Keratinocyte (primary cell): ENCODE results near the gene KBTBD8. TPM values are rescaled to one million over a fixed set of nuclear protein-coding genes. Genes with fewer than 3 reads are reported as not detected.
A peak's percentile ranks its signal among the peaks of the same experiment; 100 is the strongest.

Experiments used
- DNase-seq: peaks from one replicate; pipeline ENCODE4 v3.0.0-alpha.2; 2011; ENCODE audit warnings: low read depth, missing footprints, low spot score
- FAIRE-seq: peaks from 2 replicates; lab custom pipeline; 2011; peaks lifted over from hg19 to GRCh38; lab: Jason Lieb, UNC
- H2AFZ ChIP-seq: 2 replicates; pipeline ENCODE4 v1.6.0; 2012; ENCODE audit warnings: low read length, control low read depth, inconsistent platforms; ENCODE audit not compliant: control insufficient read depth
- H3K27ac ChIP-seq: 2 replicates; pipeline ENCODE4 v1.5.1; 2011; ENCODE audit warnings: low read length; ENCODE audit not compliant: control insufficient read depth, insufficient read depth
- H3K27me3 ChIP-seq: 3 replicates; pipeline ENCODE4 v1.6.0; 2011; ENCODE audit warnings: low read length; ENCODE audit not compliant: control insufficient read depth, insufficient read depth; ENCODE audit errors: extremely low read depth
- H3K36me3 ChIP-seq, 2 experiments: 2 replicates in 1 of 2; 3 replicates in 1 of 2; pipeline ENCODE4 v1.5.1; 2011; ENCODE audit warnings: low read length in 2 of 2, mild to moderate bottlenecking in 1 of 2; ENCODE audit not compliant: control insufficient read depth in 2 of 2, insufficient read depth in 2 of 2; ENCODE audit errors: extremely low read depth in 1 of 2
- H3K4me1 ChIP-seq: 3 replicates; pipeline ENCODE4 v1.5.1; 2011; ENCODE audit warnings: low read length; ENCODE audit not compliant: control insufficient read depth, insufficient read depth; ENCODE audit errors: extremely low read depth
- H3K4me2 ChIP-seq: 3 replicates; pipeline ENCODE4 v1.6.0; 2011; ENCODE audit warnings: low read depth, low read length; ENCODE audit not compliant: control insufficient read depth, insufficient read depth; ENCODE audit errors: extremely low read depth
- H3K4me3 ChIP-seq, 3 experiments: fragments of 200-600 bp in 1 of 3; sonication (generic) in 1 of 3; 2 replicates in 2 of 3; 3 replicates in 1 of 3; pipeline ENCODE4 v1.5.1; 2011 to 2016; ENCODE audit warnings: low read length in 3 of 3, mild to moderate bottlenecking in 3 of 3, control low read depth in 2 of 3, inconsistent platforms in 1 of 3, low read depth in 1 of 3, mixed read lengths in 1 of 3, mixed run types in 1 of 3, moderate library complexity in 1 of 3; ENCODE audit not compliant: control insufficient read depth in 2 of 3, insufficient read depth in 2 of 3; ENCODE audit errors: extremely low read depth in 1 of 3
- H3K79me2 ChIP-seq: 2 replicates; pipeline ENCODE4 v1.6.0; 2012; ENCODE audit warnings: low read length; ENCODE audit not compliant: control insufficient read depth, insufficient read depth
- H3K9ac ChIP-seq: 3 replicates; pipeline ENCODE4 v1.6.0; 2011; ENCODE audit warnings: low read length; ENCODE audit not compliant: control insufficient read depth, insufficient read depth; ENCODE audit errors: extremely low read depth
- H3K9me1 ChIP-seq: 3 replicates; pipeline ENCODE4 v1.6.0; 2011; ENCODE audit warnings: low read length; ENCODE audit not compliant: control insufficient read depth, insufficient read depth; ENCODE audit errors: extremely low read depth
- H3K9me3 ChIP-seq: 2 replicates; pipeline ENCODE4 v1.5.1; 2012; ENCODE audit warnings: low read depth, low read length; ENCODE audit not compliant: control insufficient read depth
- H4K20me1 ChIP-seq: 3 replicates; pipeline ENCODE4 v1.6.0; 2011; ENCODE audit warnings: low read length; ENCODE audit not compliant: control insufficient read depth, insufficient read depth; ENCODE audit errors: extremely low read depth
- CTCF ChIP-seq, 3 experiments: IDR thresholded peaks in 1 of 3; conservative IDR thresholded peaks in 1 of 3; optimal IDR thresholded peaks in 1 of 3; 2 replicates in 2 of 3; 3 replicates in 1 of 3; pipeline versions ENCODE3 to v1.5.1; 2011; ENCODE audit warnings: low read length in 3 of 3, mild to moderate bottlenecking in 3 of 3, moderate library complexity in 2 of 3, control low read depth in 1 of 3, inconsistent platforms in 1 of 3; ENCODE audit not compliant: insufficient read depth in 2 of 3; ENCODE audit errors: extremely low read depth in 1 of 3
- EZH2 ChIP-seq: IDR thresholded peaks from one replicate; pipeline ENCODE4 v1.6.1; 2012; ENCODE audit warnings: inconsistent platforms, mild to moderate bottlenecking, low read length, moderate library complexity
- dilution Hi-C: fragments of 300-500 bp; cut with MboI; formaldehyde crosslinking; loops from one replicate; pipeline ENCODE4 v1.7.0; 2020; ENCODE audit warnings: low sequenced_read_pairs; ENCODE audit not compliant: extremely low pct_ligation_motif_present
- polyA minus RNA-seq, 3 experiments: library from RNA; depleted of rRNA, polyadenylated mRNA; stranded (reverse); fragments of >200 nt; gene quantifications; 1 replicate in 1 of 3; 2 replicates in 1 of 3; 3 replicates in 1 of 3; pipeline ENCODE4 v1.2.3, GENCODE V29; 2011
- polyA plus RNA-seq, 5 experiments: library from polyadenylated mRNA; depleted of rRNA in 3 of 5; stranded (reverse) in 3 of 5; stranded (forward) in 1 of 5; unstranded in 1 of 5; fragments of >200 nt; gene quantifications; 1 replicate in 1 of 5; 2 replicates in 3 of 5; 3 replicates in 1 of 5; pipeline versions ENCODE4 v1.2.1 to v1.2.3, GENCODE V29; 2011 to 2012; ENCODE audit warnings: missing spikeins in 2 of 5, low read depth in 1 of 5, low replicate concordance in 1 of 5

KBTBD8 gene
- polyA plus RNA-seq (4.2 to 7.5 TPM (median 5.2 TPM) in 3 replicates), polyA minus RNA-seq (1.1 to 20.3 TPM (median 7.9 TPM) in 3 replicates)
- polyA plus RNA-seq (2011; ENCODE audit: low read depth) = 5.1 TPM
- 1.3 and 3.7 TPM in 2 replicates for polyA plus RNA-seq (2011; cell fraction: cytosol; rRNA removed)
- 5.3 and 5.7 TPM in 2 replicates for polyA plus RNA-seq (2011; cell fraction: nucleus; rRNA removed)
- polyA plus RNA-seq (2012; ENCODE audit: low replicate concordance) = 3.2 and 4.3 TPM in 2 replicates
- 3.6 TPM for polyA minus RNA-seq (2011; cell fraction: cytosol; rRNA and poly(A)+ RNA removed)
- polyA minus RNA-seq (2011; cell fraction: nucleus; rRNA and poly(A)+ RNA removed) = 8.2 and 11.2 TPM in 2 replicates

GRCh38 chr3:66998113-66998903 is at the start of gene KBTBD8:
KBTBD8 (plus strand) TSS chr3:66998307; CDS start chr3:66998356, 49 bp downstream.
- peak within 1 kb of the TSS; percentile 96 for H3K4me2 ChIP-seq
- no peaks in the 10 kb centered on the region for H3K9me1 ChIP-seq
- H4K20me1 ChIP-seq = no peaks in the 10 kb centered on the region
- DNase-seq = peak; percentile 77
- peaks cover 1 to 3% of the 10 kb centered on the region in 2 experiments for H3K36me3 ChIP-seq
- no peaks in the 10 kb centered on the region for H3K27me3 ChIP-seq
- peaks cover 22% of the 10 kb centered on the region for H3K4me1 ChIP-seq
- peak within 1 kb of the TSS; percentile 68 for H3K27ac ChIP-seq
- H3K79me2 ChIP-seq = peaks cover 17% of the 10 kb centered on the region
- dilution Hi-C loops = no loop called here
- H3K4me3 ChIP-seq = peak within 1 kb of the TSS; percentile 74 to 95 (median 82)
- FAIRE-seq = peak; percentile 90
- H3K9me3 ChIP-seq = no peaks in the 10 kb centered on the region
- H2AFZ ChIP-seq = peak within 1 kb of the TSS; percentile 94
- H3K9ac ChIP-seq = peak within 1 kb of the TSS; percentile 76
- TF ChIP-seq CTCF (optimal IDR thresholded peaks at IDR 0.05 in 1 of 3, IDR thresholded peaks at IDR 0.05 in 1 of 3, conservative IDR thresholded peaks at IDR 0.05 in 1 of 3; ENCODE audit: extremely low read depth in 1 of 3, insufficient read depth in 2 of 3, low read length in 3 of 3) (no peak), EZH2 (no peak)

GRCh38 chr3:66948838-66949237 is 49.3 kb upstream of the KBTBD8 start:
- H3K36me3 ChIP-seq = no peaks in the 10 kb centered on the region
- dilution Hi-C loops = no loop called here
- no peak overlapping the region for H3K4me2 ChIP-seq
- H3K27ac ChIP-seq = no peak overlapping the region
- no peaks in the 10 kb centered on the region for H3K4me1 ChIP-seq
- no peaks in the 10 kb centered on the region for H3K79me2 ChIP-seq
- H3K9me3 ChIP-seq = no peaks in the 10 kb centered on the region
- no peak for DNase-seq
- no peak for FAIRE-seq
- H3K27me3 ChIP-seq = no peaks in the 10 kb centered on the region
- no peaks in the 10 kb centered on the region for H3K9me1 ChIP-seq
- no peak overlapping the region for H2AFZ ChIP-seq
- H3K9ac ChIP-seq = no peak overlapping the region
- TF ChIP-seq CTCF (optimal IDR thresholded peaks at IDR 0.05 in 1 of 3, IDR thresholded peaks at IDR 0.05 in 1 of 3, conservative IDR thresholded peaks at IDR 0.05 in 1 of 3; ENCODE audit: extremely low read depth in 1 of 3, insufficient read depth in 2 of 3, low read length in 3 of 3) (no peak), EZH2 (no peak)
- H4K20me1 ChIP-seq = no peaks in the 10 kb centered on the region
- no peak overlapping the region for H3K4me3 ChIP-seq
